Retinal pigment epithelial cell (primary cell): ENCODE measurements around the gene GALNT7.

Experiments used
- DNase-seq: peaks from one replicate; pipeline ENCODE4 v3.0.0-alpha.2; 2010; ENCODE audit warnings: low read depth
- H3K4me3 ChIP-seq: 2 replicates; pipeline ENCODE4 v1.5.1; 2011; ENCODE audit warnings: mild to moderate bottlenecking, low read length, control low read depth, moderate library complexity
- CTCF ChIP-seq: conservative IDR thresholded peaks from 2 replicates; pipeline ENCODE4 v1.5.1; 2011; ENCODE audit warnings: low read depth, low read length, control low read depth, inconsistent platforms

Gene GALNT7

GRCh38 chr4:173332963-173333657 is 164.5 kb downstream of the GALNT7 start:
- no peak for TF ChIP-seq CTCF
- peak overlapping the region; percentile 95 for H3K4me3 ChIP-seq
- DNase-seq: no peak

DNA sequence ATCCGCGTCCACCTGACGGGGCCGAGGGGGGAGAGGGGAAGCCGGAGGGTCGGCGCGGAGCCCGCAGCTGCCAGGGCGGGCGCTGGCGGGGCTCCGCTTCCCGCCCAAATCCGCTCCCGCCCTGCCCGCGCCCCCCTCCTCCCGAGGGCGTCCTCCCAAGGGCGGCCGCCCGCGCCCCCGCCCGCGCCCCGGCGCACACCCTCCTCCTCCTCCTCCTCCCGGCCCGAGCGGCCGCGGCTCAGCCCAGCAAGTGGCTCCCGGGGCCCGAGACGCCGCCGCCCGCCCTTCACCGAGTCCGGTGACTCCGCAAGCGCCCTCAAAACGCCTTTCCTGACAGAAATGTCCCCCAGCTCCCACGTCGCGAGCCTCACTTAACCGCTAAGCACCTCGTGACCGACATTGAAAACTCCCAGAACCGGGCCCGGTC is 165.1 kb downstream of the GALNT7 start:
- DNase-seq: no peak
- no peak for TF ChIP-seq CTCF
- H3K4me3 ChIP-seq: peak overlapping the region; percentile 95

DNA sequence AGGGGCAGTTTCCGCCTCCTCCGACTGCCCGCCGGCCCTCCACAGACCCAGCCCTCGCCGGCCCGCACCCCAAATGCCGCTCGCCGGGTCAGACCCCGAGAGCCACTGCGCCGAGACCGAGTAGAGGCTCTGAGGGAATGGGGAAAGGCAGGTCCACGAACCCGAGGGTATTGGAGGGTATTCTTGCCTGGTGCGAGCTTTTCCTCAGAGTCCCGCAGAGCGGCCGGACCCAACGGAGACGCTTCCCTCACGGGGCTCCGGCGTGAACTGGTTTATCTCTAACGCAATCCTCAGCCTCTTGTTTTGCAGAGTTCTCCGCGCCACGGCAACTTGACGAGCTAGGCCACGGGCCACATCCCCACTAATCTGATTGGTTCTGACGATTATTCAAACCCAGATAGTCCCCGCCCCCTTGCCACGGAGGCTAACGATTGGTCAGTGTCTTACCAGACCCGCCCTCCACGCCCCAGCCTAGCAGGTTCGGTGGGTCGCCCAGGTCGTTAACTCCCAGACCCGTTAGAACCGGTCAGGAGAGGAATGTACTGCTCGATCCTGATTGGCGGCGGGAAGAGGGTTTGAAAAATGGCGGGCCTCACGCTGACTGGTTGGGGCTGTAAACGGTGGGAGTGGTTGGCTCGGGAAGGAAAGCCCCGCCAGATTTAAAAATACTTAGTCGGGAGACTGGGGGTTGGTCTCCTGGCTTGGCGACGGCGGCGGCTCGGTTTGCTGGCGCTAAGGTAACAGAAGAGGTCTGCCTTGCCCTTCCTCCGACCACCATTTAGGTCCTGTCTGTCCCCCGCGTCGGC is 165.7 kb downstream of the GALNT7 start, which contains the start of gene HMGB2:
HMGB2 (minus strand) TSS at position 274 of the 806 bp plus-strand sequence. CDS start 709 bp downstream, outside the sequence.
- peak; percentile 100 for DNase-seq
- TF ChIP-seq CTCF: no peak
- H3K4me3 ChIP-seq: peak within 1 kb of the TSS; percentile 95

DNA sequence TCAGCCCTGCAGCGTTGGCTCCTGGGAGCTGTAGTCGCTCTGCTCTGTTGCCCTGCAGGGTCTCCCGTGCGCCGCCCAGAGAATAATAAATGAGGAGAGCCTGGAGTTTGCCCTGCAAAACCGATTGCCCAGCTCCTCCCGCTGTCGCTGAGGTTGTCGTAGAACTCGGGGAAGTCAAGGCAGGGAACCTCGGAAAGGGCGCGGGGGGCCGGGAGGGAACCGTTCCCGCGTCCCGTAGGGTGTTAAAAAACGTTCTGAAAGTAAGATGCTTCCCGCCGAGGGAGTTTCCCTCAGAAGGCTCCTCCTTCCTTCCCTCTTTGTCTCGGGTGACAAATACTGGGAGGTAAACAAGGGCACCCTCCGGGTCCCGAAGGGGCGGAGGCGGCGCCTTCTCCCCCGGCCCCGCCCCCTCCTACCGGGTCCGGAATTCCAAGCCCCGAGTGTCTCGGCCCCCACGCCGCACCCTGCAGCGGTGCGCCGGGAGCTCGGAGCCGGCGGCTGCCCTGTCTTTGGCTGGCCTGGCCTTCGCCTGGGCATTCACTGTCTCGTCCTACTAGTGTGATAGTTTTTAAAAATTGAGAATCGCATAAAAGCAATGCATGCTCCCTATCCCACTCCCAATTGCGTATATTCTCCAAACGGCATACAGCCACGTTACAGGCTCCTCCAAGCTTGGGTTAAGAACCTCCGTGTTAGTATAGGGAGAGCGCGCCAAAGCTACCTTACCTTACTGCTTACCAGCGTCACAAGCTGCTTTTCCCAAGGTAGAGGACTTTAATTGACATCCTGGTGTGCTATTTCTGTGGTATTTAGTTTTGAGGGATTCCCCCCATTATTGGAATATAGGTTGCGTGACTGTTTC is 166.5 kb downstream of the GALNT7 start:
- H3K4me3 ChIP-seq: peak overlapping the region; percentile 95
- no peak for TF ChIP-seq CTCF
- DNase-seq: no peak

DNA sequence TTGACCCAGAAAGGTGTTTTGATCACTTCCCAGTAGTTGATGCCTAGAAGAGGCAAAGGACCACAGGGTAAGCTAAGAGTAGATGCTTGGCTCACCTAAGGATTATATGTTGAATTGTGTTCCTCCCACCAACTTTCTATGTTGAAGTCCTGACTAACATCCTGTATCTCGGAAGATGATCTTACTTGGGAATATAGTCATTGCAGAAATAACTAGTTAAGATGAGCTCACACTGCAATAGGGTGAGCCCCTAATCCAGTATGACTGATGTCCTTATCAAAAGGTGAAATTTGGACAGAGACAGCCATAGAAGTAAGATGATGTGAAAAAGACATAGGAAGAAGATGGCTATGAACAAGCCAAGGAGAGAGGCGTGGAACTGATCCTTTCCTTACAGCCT is 168.9 kb downstream of the GALNT7 start:
- no peak for DNase-seq
- TF ChIP-seq CTCF: no peak
- H3K4me3 ChIP-seq: no peak overlapping the region

DNA sequence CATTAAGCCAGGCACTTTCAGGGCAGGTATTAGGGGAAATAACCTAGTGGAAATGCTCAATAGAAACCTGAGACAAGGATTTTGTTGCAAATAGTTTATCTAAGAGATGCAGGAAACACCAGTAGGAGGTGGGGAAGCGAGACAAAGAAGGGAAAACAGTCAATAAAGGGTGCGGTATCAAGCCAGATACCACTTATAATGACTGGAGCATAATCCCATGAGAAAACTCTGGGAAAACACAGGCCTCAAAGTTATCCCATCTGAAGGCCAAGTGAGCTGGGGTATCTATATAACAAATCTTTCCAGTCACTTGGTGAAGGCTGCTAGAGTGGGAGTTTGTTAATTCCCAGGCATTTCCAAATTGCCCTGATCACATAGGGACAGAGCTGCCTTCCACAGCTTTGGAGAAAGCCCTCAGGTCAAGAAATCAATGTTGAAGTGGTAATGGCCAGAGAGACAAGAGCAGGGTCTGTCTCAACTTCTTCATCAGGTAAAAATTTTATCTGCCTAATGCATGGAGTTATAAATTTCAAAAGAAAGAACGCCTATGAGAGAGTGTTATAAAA is 175.3 kb downstream of the GALNT7 start:
- no peak for TF ChIP-seq CTCF
- no peak overlapping the region for H3K4me3 ChIP-seq
- no peak for DNase-seq
